Activated CD4-positive, alpha-beta T cell treated with anti-CD3 and anti-CD28 coated beads for 48 hours (primary cell): ENCODE measurements around the gene ZNF561.

Source experiments
- DNase-seq: peaks from one replicate; pipeline ENCODE4 v3.0.0-alpha.2; 2020

ZNF561 gene

DNA sequence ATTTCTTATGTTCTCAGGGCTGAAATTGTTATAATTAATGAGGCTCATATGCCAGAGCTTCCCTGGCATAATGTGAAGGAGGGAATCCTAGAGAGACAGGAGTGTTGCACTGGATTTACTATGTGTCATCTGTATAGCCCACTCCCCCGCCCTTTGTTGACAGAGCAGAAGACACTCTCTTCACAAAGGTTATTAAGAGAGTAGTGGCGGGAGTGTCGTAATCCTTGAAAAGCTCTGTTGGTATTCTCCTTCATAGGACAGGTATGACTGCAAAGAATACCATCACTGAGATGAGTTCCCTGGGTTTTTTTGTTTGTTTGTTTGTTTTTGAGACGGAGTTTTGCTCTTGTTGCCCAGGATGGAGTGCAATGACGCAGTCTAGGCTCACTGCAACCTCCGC is 50.8 kb downstream of the ZNF561 start:
- DNase-seq: no peak

DNA sequence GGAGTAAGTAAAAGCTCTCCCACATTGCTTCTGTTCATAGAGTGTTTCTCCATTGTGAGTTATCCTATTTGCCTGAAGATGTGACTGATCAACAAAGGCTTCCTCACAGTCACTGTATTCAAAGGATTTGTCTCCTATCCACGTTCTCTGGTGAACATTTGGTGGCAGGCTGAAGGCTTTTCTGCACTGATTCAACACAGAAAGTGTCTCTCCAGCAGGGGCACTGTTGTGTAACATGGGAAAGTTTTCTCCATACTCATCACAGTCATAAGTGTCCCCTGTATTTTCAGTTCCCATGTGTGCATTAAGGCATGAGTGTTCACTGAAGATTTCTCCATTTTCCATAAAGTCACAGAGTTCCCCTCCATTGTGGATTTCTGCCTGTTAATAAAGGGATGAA is 54.3 kb downstream of the ZNF561 start:
- DNase-seq: no peak

DNA sequence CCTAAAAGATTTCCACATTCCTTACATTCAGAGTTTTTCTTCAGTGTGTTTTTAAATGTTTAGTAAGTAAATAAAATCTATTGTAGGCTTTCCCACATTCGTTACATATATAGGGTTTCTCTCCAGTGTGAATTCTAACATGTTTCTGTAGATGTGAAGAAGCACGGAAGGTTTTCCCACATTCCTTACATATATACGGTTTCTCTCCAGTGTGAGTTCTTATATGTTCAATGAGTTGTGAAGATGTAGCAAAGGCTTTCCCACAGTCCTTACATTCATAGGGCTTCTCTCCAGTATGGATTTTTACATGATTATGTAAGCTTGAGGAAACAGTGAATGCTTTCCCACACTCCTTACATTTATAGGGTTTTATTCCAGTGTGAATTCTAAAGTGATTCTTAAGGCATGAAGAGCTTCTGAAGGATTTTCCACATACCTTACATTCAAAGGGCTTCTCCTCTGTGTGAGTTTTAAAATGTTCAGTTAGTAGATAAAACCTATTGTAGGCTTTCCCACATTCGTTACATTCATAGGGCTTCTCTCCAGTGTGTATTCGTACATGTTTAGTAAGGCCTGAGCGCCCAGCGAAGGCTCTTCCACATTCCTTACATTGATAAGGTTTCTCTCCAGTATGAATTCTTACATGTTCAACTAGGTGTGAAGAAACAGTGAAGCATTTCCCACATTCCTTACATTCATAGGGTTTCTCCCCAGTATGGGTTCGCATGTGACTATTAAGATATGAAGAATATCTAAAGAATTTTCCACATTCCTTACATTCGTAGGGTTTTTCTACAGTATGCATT is 54.9 kb downstream of the ZNF561 start:
- no peak for DNase-seq
